ENCODE results near the gene MTHFD1L.
"Not testable (repeated sequence)": the region's sequence is repeated elsewhere in the genome, so short reads cannot be mapped to it uniquely, and the experiment has no call there.

MTHFD1L gene

DNA sequence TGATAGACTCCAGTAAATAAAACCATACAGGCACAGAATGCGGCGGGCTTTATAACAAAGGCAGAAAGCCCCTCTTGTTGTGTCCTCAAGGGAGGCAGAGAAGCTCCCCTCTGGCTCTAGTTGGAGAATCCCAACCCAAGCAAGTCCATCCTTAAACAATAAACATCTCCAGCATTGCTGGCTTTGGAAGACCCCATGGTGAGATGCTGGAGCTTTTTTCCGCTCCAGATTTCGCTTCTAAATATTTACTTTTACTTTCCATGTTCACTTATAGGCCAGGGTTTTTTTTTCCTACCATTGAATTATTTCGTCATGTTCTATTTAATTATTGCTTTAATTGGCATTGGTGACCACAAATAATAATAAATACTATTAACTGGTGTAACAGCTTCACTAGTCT lies 176.2 kb downstream of the MTHFD1L start:
- DNase-seq (ENCODE audit: low read depth): no peak

DNA sequence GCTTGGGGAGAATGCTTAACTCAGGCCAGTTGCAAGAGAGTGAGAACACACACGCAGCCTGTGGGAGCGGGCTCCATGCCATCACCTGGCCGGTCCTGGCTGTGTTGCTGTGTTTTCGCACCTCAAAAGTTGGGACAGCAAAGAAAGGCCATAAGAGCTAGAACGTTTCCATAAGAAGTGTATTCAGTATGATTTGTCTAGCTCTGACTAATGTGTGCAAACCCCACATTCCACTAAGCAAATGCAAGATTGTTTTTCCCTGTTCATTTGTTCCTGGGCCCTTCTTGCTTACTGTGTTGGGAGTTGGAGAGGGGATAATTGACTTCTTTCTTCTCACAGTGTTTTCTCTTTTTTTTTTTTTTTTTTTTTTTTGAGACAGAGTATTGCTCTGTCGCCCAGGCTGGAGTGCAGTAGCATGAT lies 177.4 kb downstream of the MTHFD1L start:
- DNase-seq (ENCODE audit: low read depth): not testable (repeated sequence)

DNA sequence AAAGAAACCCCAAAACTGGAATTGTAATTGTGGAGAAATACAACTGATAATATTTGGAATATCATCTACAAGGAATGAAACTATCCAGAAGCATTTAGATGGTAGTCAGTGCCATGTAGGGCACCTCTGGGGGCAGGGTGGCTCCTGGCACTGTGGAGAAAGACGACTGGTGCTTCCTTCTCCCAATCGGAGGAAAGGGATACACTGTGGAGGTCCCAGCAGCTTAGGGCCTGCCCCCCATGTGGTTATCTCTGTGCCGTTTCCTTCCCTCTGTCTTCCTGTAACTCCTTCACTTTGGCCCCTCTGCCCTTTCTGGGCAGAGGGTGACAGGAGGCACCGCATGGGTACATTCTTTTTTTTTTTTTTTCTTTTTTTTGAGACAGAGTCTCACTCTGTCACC lies 178.4 kb downstream of the MTHFD1L start:
- DNase-seq (ENCODE audit: low read depth): no peak

DNA sequence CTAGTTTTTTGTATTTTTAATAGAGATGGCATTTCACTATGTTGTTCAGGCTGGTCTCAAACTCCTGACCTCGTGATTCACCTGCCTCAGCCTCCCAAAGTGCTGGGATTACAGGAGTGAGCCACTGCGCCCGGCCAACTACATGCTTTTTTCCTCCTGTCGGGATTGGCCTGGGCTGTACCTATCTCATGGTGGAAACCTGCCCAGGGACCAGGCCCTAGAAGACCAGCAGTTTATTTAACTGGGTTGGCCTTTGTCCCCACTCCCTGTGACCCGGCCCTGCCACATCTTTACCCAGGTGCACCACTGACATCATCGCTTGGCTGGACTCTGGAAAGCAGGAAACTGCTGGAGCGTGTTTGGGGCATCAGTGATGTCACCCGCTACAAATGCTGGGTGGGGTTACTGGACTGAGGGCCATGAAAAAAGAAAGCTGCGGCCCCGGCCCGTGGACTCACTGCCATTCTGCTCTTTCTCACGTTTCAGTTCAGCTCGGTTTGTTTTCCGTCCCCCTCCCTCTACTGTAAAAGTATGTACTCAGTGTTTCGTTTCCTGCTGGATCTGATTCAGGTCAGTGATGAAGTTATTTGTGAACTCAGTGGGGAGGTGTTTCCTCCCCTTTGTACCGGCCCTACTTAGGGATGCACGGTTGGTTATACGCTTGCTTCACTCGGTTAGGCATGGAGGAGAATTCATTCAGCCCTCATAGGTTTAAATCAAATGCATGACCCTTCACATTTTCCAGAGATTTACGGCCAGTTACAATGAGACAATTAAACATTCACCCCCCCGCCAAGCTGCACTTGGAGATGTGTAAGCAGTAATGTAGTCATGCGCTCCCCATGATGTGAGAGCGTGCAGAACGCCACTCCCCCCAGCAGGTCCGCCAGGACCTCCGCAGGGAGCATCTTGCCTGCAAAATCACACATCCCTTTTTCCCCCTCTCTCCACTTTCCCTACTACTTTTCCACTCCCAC lies 179.3 kb downstream of the MTHFD1L start:
- DNase-seq (ENCODE audit: low read depth): peak; percentile 55

DNA sequence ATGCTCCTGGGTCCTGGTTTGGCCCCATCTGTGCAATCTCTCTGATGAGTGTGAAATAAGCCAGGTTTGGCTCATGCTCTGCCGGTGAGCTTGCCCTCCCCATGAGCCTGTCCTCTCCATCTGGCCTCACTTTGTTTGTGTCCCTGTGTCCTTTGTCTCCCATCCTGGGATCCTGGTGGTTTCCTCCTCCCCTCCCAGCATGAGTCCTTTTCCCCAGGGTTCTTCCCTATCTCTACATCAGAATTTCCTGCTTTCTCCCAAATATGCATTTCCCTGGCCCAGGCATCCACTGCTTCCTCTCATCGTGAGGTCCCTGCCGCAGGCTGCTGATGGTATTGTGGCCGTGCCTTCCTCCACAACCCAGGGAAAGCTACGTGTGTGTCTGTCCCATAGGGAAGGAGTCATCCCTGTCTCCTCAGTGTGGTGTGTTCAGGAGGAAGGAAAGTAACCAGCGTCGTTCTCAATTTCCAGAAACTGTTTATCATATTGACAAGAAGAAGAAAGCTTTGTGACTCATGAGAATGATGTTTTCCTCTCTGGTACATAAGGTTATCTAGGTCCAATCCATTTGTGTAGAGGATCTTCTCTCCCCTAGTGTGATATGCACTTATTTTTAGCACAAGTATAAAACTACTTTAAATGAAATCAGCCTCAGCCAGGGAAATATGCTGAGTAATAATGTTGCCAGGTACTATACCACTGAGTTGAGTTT lies 180.2 kb downstream of the MTHFD1L start:
- DNase-seq (ENCODE audit: low read depth): not testable (repeated sequence)

DNA sequence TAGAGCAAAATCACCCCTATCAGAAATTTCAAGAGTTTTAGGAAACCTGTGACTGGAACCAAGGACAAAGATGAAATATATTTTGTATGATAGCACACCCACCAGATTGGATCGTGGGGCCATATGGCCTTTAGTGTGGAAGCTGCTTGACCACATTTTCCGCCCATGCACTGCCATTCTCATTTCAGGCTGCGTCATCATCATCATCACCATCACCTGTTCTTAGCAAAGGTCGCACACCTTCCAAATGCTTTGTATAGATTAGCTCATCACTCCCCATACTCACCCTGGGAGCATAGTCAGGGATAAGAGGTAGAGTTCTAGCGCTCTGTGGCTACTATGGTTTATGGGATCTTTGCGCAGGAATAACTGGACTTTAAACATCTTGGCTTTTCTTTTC lies 185.7 kb downstream of the MTHFD1L start:
- no peak for DNase-seq (ENCODE audit: low read depth)

DNA sequence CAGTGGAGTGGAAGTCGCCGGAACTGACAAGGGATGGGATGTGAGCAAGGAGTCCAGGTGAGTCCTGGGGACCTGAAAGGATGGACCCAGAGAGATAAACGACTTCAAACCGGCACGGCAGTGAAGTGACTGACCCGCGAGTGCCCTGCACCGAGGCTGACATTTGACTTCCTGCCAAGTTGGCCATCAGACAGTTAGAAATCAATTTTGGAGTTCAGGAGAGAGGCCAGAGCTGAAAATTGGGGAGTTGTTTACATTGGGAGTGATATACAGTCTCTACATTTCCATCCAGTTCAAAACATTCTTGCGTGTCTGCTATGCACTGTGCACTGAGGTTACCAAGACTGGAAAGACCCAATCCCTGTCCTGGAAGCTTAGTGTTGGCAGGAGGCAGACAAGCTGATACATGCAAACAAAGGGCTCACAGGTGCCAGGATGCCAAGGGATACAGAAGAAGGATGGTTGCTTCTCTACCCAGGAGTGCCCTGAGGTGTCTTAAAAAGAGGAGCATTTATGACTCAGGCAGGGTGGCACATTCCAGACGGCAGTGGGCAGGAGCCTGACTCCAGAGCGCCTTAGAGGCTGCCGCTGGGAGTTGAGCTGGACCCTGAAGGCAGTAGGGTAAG lies 186.6 kb downstream of the MTHFD1L start:
- no peak for DNase-seq (ENCODE audit: low read depth)

DNA sequence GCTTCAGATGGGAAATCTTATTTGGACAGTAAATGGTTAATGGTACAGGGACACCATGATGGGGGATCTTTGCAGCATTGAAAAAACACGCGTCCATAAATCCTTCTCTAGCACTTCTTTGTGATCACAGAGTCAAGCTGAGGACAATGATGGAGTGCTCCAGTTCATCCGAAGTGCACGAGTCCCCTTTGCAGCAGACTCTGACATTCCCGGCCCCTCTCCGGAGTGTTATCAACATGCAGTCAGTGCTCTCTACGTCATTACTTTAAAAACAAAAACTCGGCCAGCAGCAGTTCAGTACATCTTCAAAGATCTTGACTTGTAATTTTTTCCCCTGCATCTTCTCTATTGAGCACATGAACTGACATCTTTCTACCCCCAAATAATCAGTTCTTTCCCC lies 188.8 kb downstream of the MTHFD1L start:
- no peak for DNase-seq (ENCODE audit: low read depth)

DNA sequence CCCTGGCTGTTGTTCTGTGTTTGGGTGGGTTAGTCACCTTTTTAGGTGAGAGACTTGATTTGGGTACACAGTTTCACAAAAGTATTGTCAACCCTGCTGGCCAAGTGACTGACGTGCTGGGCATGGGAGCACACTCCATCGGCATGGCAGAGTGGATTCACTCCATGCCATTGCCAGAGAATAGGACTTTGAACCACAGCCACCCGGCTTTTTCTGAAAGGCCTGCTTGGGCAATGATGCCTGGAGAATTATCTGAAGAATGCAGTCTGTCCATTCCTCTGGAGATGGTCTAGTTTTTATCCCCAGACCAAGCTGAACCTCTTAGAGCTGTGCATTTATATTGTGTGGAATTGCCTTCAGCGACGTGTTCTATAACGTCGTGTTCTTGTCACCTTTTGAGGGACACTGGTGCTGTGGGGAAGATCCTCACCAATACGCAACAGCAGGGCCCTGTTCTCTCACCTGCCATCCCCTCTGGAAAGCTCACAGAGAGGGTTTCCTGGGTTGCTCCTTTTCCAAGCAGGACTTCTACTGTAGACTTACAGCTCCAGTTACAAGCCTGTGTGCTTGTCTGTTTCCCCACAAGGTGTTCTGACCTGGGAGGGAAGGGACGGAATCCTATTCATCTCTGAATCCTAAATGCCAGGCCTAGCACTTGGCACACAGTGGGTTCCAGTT lies 190.9 kb downstream of the MTHFD1L start:
- DNase-seq (ENCODE audit: low read depth): no peak

DNA sequence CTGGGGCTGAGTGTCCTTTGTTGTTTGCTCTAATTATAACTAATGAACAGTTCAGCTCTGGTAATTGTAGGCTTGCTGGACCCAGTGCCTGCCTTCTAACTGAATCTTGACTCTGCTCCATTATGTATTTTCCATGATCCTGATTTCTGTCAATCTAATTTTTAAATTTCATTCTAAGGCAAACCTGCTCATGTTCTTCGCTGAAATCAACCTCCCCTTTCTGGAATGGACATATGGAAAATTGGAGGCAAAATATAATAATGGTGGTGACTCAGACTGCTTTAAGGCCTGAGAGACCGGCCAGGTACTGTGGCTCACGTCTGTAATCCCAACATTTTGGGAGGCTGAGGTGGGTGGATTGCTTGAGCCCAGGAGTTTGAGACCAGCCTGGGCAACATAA lies 191.6 kb downstream of the MTHFD1L start:
- DNase-seq (ENCODE audit: low read depth): no peak

DNA sequence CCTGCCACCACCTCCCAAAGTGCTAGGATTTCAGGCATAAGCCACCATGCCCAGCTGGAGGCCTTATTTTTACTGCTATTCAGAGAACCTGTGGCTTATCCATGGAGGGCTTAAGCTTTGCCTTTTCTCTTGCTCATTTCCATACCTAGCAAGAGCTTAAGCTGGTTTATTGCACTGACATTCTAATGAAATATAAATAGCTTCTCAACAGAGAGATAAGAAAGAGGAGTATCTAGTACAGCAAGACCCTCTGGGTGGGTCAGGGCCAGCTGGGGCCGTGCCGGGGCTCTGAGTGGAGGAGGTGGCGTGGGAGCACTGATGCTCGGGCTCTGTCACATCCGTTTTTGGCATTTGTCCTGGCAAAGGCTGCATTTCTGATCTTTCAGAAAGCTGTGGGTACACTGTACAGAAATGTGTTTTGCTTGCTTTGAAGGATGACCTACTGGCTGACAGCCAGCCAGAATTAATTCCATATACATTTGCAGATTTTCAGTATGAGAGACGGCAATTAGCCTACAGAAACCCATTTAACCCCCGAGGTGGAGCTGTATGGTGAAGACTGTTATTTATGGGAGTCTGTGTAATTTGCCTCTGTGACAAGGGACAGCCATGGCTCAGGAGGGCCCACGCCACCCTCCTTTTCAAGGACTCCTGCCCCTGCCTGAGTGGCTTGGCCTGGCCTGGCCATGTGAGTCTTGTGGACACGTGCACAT lies 192.7 kb downstream of the MTHFD1L start:
- no peak for DNase-seq (ENCODE audit: low read depth)

DNA sequence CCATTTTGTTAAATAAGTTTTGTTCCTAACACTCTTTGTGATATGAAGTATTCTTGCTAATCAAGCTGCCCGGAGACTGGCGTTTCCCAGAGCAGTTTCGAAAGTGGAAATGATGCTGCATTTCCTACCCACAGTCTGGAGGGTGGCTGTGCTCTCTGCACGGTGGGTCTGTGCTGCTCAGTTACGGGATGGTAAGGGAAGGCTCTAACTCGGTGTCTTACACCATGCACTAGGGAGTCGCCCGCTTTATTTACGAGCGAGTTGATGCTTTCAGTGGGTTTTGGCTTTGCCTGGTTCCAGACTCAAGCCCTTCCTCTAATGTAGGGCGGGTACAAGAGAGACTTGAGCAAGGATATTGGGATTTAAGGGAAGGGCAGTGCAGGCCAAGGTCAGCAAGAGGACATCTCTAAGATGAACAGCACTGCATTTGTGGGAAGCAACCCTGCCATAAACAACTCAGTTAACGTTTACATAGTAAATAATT lies 194.2 kb downstream of the MTHFD1L start:
- DNase-seq (ENCODE audit: low read depth): no peak

DNA sequence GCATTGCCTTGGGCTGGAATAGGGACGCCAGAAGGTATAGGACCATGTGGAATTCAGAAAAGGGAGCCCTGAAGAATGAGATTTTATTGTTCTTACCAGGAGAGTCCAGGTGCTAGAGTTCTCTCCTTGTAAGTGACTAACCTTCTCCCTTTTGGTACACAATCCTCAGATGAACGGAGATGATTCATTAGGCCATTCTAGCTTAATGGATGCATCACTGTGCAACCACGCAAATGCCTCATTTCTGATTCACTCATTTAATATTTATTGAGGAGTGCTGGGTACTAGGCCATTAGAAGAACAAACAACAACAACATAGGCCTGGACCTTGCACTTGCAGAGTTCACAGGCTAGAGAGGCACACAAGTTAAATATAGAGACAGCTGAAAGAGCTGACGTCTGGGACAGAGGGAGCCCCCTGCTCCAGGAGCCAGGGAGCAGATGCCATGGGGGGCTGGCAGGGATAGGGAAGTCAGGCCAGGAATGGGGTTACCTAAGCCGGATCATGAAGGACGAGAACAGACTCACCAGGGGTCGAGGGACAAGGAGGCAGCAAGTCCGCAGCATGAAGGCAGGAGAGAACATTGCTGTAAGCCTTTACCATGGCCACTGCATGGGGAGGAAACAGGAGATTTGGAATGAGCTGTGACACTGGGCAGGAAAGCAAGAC lies 194.7 kb downstream of the MTHFD1L start:
- peak; percentile 54 for DNase-seq (ENCODE audit: low read depth)

DNA sequence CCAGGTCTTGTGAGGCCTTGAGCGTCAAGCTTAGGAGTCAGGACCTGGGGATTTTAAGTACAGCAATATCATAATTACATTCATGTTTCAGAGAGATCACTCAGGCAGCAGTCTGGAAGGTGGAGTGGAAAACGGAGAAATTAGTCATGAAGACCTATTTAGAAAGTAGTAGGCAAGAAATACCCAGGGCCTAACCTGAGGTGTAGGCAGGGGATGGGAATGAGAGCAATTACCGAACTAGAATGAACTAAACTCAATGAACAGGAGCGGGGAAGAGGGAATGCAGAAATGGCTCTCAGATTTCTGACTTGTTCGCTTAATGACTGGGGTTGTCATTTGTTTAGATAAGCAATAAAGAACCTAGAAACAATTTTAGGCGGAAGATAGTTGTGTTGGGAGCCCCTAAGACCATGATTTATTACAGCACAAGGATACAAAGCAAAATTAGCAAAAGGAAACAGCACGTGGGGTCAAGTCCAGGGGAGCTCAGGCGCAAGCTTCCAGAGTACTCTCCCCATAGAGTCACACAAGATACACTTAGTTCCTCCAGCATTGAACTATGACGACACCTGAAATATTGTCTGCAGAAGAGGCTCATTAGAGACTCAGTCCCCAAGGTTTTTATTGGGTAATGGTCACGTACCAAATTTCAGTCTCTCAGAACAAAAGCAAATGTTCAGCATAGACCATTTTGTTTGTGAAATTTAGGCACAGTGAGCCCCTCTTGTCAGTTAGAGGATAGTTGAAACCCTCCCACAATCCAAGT lies 195.4 kb downstream of the MTHFD1L start:
- DNase-seq (ENCODE audit: low read depth): no peak

DNA sequence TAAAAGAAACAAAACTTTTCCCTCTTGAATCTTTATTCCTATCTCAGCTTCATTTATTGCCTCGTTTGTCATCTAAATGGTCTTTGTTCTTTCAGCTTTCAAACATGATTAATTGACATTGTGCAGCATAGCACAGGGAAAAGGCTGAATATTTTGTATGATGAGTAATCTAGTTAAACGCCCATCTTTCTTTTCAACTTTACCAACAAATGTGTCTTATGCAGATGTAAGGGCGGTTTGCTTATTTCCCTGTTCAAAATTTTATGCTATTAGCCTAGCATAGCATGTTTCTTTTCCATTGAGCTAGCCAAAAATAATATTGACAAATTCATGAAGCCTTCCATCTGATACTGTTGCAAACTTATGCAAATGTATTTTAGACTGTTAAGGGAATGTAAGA lies 197.8 kb downstream of the MTHFD1L start:
- peak; percentile 55 for DNase-seq (ENCODE audit: low read depth)

DNA sequence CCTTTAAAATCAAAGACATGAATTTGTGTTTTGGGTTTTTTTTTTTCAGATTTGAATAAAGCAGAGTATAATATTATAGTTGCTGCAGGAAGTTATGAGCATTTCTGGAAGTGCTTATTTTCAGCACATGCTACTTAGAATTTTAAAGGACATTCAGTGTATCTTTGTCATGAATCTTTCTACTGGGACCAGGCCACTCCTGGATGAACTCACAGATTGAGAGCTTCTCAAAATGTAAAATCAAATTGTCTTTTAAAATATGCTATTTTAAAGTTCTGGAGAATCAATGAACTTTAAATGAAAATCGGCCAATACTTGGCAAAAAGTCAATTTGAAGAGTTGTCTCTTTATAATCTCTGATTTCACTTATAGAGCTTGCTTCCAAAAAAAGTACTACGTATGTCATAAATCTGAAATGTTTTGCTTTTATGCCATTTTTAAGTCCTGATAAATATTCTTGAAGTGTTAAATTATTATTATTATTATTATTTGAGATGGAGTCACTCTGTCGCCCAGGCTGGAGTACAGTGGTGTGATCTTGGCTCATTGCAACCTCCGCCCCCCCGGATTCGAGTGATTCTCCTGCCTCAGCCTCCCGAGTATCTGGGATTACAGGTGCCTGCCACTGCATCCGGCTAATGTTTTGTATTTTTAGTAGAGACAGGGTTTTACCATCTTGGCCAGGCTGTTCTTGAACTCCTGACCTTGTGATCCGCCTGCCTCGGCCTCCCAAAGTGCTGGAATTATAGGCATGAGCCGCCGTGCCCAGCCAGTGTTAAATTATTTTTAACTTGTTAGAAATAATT lies 198.5 kb downstream of the MTHFD1L start:
- DNase-seq (ENCODE audit: low read depth): no peak

DNA sequence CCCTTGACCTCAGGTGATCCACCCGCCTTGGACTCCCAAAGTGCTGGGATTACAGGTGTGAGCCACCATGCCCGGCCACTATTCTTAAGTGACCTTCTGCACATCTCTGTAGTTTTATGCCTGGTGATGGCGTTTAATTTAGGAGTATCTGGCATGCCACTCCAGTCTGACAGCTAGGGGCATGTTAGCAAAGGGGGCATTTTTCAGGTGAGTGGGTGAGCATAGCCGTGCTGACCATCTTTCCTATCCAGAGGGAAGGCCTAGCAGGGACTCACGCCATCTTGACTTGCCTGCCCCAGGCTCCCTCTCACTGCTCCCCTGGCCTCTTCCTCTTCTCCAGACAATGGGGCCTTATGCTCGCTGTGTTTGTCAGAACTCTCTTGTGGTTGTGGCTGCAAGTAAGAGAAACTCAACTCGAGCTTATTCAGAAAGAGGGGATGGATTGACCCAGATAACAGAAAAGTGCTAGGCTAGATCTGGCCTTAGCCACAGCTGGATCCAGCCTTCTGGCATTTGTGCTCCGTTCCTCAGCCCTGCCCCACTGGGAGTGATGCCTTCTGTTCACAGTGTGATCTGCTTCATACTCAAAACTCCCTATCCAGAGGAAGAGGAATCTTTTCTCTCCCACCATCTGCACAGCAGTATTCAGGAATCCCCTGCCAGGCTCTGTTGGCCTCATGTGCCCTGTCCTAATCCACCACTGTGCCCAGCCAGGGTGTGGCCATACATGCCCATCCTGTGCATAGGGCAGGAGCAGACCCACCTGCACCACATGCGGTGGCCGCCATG lies 199.7 kb downstream of the MTHFD1L start:
- DNase-seq (ENCODE audit: low read depth): no peak

Data from fibroblast of the conjunctiva (primary cell).